HCT116 (cell line): Measurements from ENCODE around the gene DNMT3B. TPM values are rescaled to one million over a fixed set of nuclear protein-coding genes. Genes with fewer than 3 reads are reported as not detected.

Experiments
- ATAC-seq: fragments of 200-7000 bp; cut with Tn5 transposase; 2 replicates; pipeline ENCODE4 v1.9.1; 2020; ENCODE audit warnings: mild to moderate bottlenecking, moderate library complexity
- BruUV-seq: library from RNA; stranded (reverse); fragments of 400-500 nt; replicated peaks from 2 replicates; lab custom pipeline; 2021; lab: Mats Ljungman, UMichigan
- CTCF ChIA-PET: fragments of 300-600 bp; sonication (Branson Sonifier 250); formaldehyde crosslinking; loops from one replicate; lab custom pipeline; 2021; ENCODE audit warnings: antibody characterized with exemption; lab: Charles Lee
- POLR2A ChIA-PET: fragments of 300-600, 350-600 bp; sonication (Branson Sonifier 250); formaldehyde crosslinking; loops from one replicate; lab custom pipeline; 2021; ENCODE audit warnings: antibody characterized with exemption; lab: Charles Lee
- RAD21 ChIA-PET, 2 experiments: fragments of 300-600 bp; sonication (Branson Sonifier 250); formaldehyde crosslinking; loops; one replicate each; lab custom pipeline; 2023; ENCODE audit warnings: low total read pairs in 2 of 2; ENCODE audit not compliant: uncharacterized antibody in 2 of 2, unreplicated experiment in 2 of 2, low non-redundant PET in 1 of 2; lab: Charles Lee
- DNase-seq: peaks from one replicate; pipeline ENCODE4 v3.0.0-alpha.2; 2010; ENCODE audit warnings: low read depth, low spot score
- H2AFZ ChIP-seq: fragments of 200-600 bp; shearing (Covaris generic), sonication (generic); 2 replicates; pipeline ENCODE4 v1.6.1; 2017; ENCODE audit warnings: low read depth, mixed run types, mixed read lengths, antibody characterized with exemption, low read length; ENCODE audit not compliant: poor library complexity, severe bottlenecking
- H3K27ac ChIP-seq: 2 replicates; pipeline ENCODE4 v1.5.1; 2012; ENCODE audit warnings: low read depth, low read length
- H3K27me3 ChIP-seq: fragments of 200-600 bp; sonication (generic); 2 replicates; pipeline ENCODE4 v1.6.1; 2016; ENCODE audit warnings: mixed run types, low read length, mixed read lengths; ENCODE audit not compliant: insufficient read depth
- H3K36me3 ChIP-seq, 2 experiments: fragments of 200-500 bp in 1 of 2; fragments of 200-600 bp in 1 of 2; sonication (Bioruptor generic) in 1 of 2; sonication (generic) in 1 of 2; 2 replicates each; pipeline versions ENCODE4 v1.5.1 to v1.6.1; 2014 to 2016; ENCODE audit warnings: low read length in 2 of 2, inconsistent platforms in 1 of 2, mixed read lengths in 1 of 2, mixed run types in 1 of 2; ENCODE audit not compliant: insufficient read depth in 2 of 2, control insufficient read depth in 1 of 2
- H3K4me1 ChIP-seq, 2 experiments: fragments of 200-600 bp in 1 of 2; sonication (generic) in 1 of 2; 2 replicates each; pipeline versions ENCODE4 v1.5.1 to v1.6.1; 2012 to 2017; ENCODE audit warnings: low read length in 2 of 2, inconsistent platforms in 1 of 2, mild to moderate bottlenecking in 1 of 2, mixed read lengths in 1 of 2, mixed run types in 1 of 2, moderate library complexity in 1 of 2; ENCODE audit not compliant: insufficient read depth in 2 of 2, control insufficient read depth in 1 of 2
- H3K4me2 ChIP-seq: fragments of 200-600 bp; sonication (generic); 2 replicates; pipeline ENCODE4 v1.6.1; 2017; ENCODE audit warnings: mixed run types, low read length, mixed read lengths
- H3K4me3 ChIP-seq, 2 experiments: fragments of 200-600 bp in 1 of 2; sonication (generic) in 1 of 2; replicated peaks in 1 of 2; 2 replicates each; pipeline ENCODE4 v1.5.1; 2011 to 2016; ENCODE audit warnings: low read length in 2 of 2, control low read depth in 1 of 2, low read depth in 1 of 2, mild to moderate bottlenecking in 1 of 2, mixed read lengths in 1 of 2, mixed run types in 1 of 2
- H3K79me2 ChIP-seq: fragments of 200-600 bp; sonication (generic); 2 replicates; pipeline ENCODE4 v1.6.1; 2017; ENCODE audit warnings: mild to moderate bottlenecking, mixed run types, low read length, moderate library complexity, mixed read lengths; ENCODE audit not compliant: insufficient read depth
- H3K9ac ChIP-seq: fragments of 200-600 bp; sonication (generic); 2 replicates; pipeline ENCODE4 v1.6.1; 2016; ENCODE audit warnings: low read length, mixed read lengths
- H3K9me2 ChIP-seq: fragments of 200-600 bp; sonication (generic), shearing (Covaris generic); 2 replicates; pipeline ENCODE4 v1.6.1; 2017; ENCODE audit warnings: mixed run types, mild to moderate bottlenecking, moderate library complexity; ENCODE audit not compliant: insufficient read depth
- H3K9me3 ChIP-seq, 2 experiments: fragments of 200-500 bp in 1 of 2; fragments of 200-600 bp in 1 of 2; sonication (Bioruptor generic) in 1 of 2; sonication (generic) in 1 of 2; 2 replicates each; pipeline ENCODE4 v1.6.1; 2014 to 2017; ENCODE audit warnings: low read length in 2 of 2, mixed read lengths in 2 of 2, inconsistent platforms in 1 of 2, low read depth in 1 of 2, mild to moderate bottlenecking in 1 of 2, mixed run types in 1 of 2, moderate library complexity in 1 of 2; ENCODE audit not compliant: control insufficient read depth in 1 of 2, insufficient read depth in 1 of 2
- H4K20me1 ChIP-seq: fragments of 200-600 bp; sonication (generic), shearing (Covaris generic); 2 replicates; pipeline ENCODE4 v1.6.1; 2017; ENCODE audit warnings: mixed run types, mild to moderate bottlenecking, moderate library complexity; ENCODE audit not compliant: insufficient read depth
- CBX3 ChIP-seq: IDR thresholded peaks from 2 replicates; pipeline ENCODE4 v1.6.1; 2012; ENCODE audit warnings: low read depth
- CTCF ChIP-seq, 3 experiments: fragments of 200-600 bp in 1 of 3; sonication (generic) in 1 of 3; IDR thresholded peaks in 2 of 3; conservative IDR thresholded peaks in 1 of 3; 2 replicates each; pipeline ENCODE4 v1.5.1; 2012 to 2017; ENCODE audit warnings: low read depth in 2 of 3, low read length in 2 of 3, antibody characterized with exemption in 1 of 3, borderline replicate concordance in 1 of 3, control low read depth in 1 of 3, mild to moderate bottlenecking in 1 of 3, mixed read lengths in 1 of 3, mixed run types in 1 of 3, moderate library complexity in 1 of 3; ENCODE audit not compliant: insufficient read depth in 1 of 3
- EGR1 ChIP-seq: IDR thresholded peaks from 2 replicates; pipeline ENCODE4 v1.6.1; 2012; ENCODE audit warnings: low read depth
- ELF1 ChIP-seq: IDR thresholded peaks from 2 replicates; pipeline ENCODE4 v1.6.1; 2012; ENCODE audit warnings: low read depth, borderline replicate concordance
- EZH2 ChIP-seq: fragments of 200-600 bp; sonication (generic); IDR thresholded peaks from 2 replicates; pipeline ENCODE4 v1.6.1; 2017; ENCODE audit warnings: antibody characterized with exemption, mixed run types
- FOSL1 ChIP-seq: IDR thresholded peaks from 2 replicates; pipeline ENCODE4 v1.6.1; 2012; ENCODE audit warnings: low read depth
- POLR2A ChIP-seq: IDR thresholded peaks from 2 replicates; pipeline ENCODE4 v1.7.0; 2011; ENCODE audit warnings: borderline replicate concordance; ENCODE audit not compliant: insufficient read depth, insufficient read length; ENCODE audit errors: extremely low read depth
- RAD21 ChIP-seq: IDR thresholded peaks from 2 replicates; pipeline ENCODE4 v1.6.1; 2012; ENCODE audit warnings: low read depth, mild to moderate bottlenecking
- SP1 ChIP-seq: IDR thresholded peaks from 2 replicates; pipeline ENCODE4 v1.6.1; 2012; ENCODE audit warnings: low read depth
- SRF ChIP-seq: IDR thresholded peaks from 2 replicates; pipeline ENCODE4 v1.6.1; 2012; ENCODE audit warnings: low read depth
- TCF7L2 ChIP-seq: IDR thresholded peaks from 2 replicates; pipeline ENCODE4 v1.7.0; 2011; ENCODE audit warnings: borderline replicate concordance, inconsistent platforms; ENCODE audit not compliant: insufficient read depth, insufficient read length; ENCODE audit errors: extremely low read depth
- YY1 ChIP-seq: IDR thresholded peaks from 2 replicates; pipeline ENCODE4 v1.6.1; 2011; ENCODE audit warnings: low read length, low read depth, moderate library complexity, mild to moderate bottlenecking; ENCODE audit not compliant: insufficient replicate concordance; ENCODE audit errors: extremely low read depth
- ZFX ChIP-seq: fragments of 450-650 bp; IDR thresholded peaks from 2 replicates; pipeline ENCODE4 v1.6.1; 2017
- ZNF274 ChIP-seq: fragments of 200-500 bp; sonication (Bioruptor generic); IDR thresholded peaks from 2 replicates; pipeline ENCODE4 v1.6.1; 2014; ENCODE audit warnings: mild to moderate bottlenecking, low read depth, low read length, inconsistent platforms
- intact Hi-C: fragments of 100-400 bp; cut with micrococcal nuclease; formaldehyde crosslinking; loops from 2 replicates; pipeline ENCODE4 v1.10.0; 2022
- total RNA-seq: library from RNA; stranded (reverse); gene quantifications from one replicate; pipeline ENCODE4 v1.2.1, GENCODE V29; 2021; ENCODE audit not compliant: unreplicated experiment
- TF ChIP-seq, protein P1 (sequence below): IDR thresholded peaks from 2 replicates; pipeline ENCODE4 v1.6.1; 2012; ENCODE audit warnings: low read depth
- TF ChIP-seq, protein P2 (sequence below): IDR thresholded peaks from 2 replicates; pipeline ENCODE4 v1.6.1; 2012
- TF ChIP-seq, protein P3 (sequence below): IDR thresholded peaks from 2 replicates; pipeline ENCODE4 v1.6.1; 2011; ENCODE audit warnings: mild to moderate bottlenecking, low read length, moderate library complexity; ENCODE audit not compliant: insufficient replicate concordance; ENCODE audit errors: extremely low read depth
- TF ChIP-seq, protein P4 (sequence below): IDR thresholded peaks from 2 replicates; pipeline ENCODE4 v1.6.1; 2012

Gene DNMT3B
- total RNA-seq, 1 experiment from 2014 or later: 22.2 TPM

GRCh38 chr20:32842688-32843524 is 80.7 kb downstream of the DNMT3B start:
- H3K9me3 ChIP-seq: no peaks in the 10 kb centered on the region
- ChIA-PET POLR2A (no interaction called here), RAD21 (no interaction called here), CTCF (no interaction called here)
- H2AFZ ChIP-seq: no peak overlapping the region
- no peaks in the 10 kb centered on the region for H4K20me1 ChIP-seq
- no peak overlapping the region for H3K4me2 ChIP-seq
- no peak overlapping the region for H3K9ac ChIP-seq
- TF ChIP-seq, protein P1, sequence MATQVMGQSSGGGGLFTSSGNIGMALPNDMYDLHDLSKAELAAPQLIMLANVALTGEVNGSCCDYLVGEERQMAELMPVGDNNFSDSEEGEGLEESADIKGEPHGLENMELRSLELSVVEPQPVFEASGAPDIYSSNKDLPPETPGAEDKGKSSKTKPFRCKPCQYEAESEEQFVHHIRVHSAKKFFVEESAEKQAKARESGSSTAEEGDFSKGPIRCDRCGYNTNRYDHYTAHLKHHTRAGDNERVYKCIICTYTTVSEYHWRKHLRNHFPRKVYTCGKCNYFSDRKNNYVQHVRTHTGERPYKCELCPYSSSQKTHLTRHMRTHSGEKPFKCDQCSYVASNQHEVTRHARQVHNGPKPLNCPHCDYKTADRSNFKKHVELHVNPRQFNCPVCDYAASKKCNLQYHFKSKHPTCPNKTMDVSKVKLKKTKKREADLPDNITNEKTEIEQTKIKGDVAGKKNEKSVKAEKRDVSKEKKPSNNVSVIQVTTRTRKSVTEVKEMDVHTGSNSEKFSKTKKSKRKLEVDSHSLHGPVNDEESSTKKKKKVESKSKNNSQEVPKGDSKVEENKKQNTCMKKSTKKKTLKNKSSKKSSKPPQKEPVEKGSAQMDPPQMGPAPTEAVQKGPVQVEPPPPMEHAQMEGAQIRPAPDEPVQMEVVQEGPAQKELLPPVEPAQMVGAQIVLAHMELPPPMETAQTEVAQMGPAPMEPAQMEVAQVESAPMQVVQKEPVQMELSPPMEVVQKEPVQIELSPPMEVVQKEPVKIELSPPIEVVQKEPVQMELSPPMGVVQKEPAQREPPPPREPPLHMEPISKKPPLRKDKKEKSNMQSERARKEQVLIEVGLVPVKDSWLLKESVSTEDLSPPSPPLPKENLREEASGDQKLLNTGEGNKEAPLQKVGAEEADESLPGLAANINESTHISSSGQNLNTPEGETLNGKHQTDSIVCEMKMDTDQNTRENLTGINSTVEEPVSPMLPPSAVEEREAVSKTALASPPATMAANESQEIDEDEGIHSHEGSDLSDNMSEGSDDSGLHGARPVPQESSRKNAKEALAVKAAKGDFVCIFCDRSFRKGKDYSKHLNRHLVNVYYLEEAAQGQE: no peak
- no peak for TF ChIP-seq FOSL1
- TF ChIP-seq, protein P2, sequence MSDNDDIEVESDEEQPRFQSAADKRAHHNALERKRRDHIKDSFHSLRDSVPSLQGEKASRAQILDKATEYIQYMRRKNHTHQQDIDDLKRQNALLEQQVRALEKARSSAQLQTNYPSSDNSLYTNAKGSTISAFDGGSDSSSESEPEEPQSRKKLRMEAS: no peak
- no peak for TF ChIP-seq ZNF274
- TF ChIP-seq, protein P3, sequence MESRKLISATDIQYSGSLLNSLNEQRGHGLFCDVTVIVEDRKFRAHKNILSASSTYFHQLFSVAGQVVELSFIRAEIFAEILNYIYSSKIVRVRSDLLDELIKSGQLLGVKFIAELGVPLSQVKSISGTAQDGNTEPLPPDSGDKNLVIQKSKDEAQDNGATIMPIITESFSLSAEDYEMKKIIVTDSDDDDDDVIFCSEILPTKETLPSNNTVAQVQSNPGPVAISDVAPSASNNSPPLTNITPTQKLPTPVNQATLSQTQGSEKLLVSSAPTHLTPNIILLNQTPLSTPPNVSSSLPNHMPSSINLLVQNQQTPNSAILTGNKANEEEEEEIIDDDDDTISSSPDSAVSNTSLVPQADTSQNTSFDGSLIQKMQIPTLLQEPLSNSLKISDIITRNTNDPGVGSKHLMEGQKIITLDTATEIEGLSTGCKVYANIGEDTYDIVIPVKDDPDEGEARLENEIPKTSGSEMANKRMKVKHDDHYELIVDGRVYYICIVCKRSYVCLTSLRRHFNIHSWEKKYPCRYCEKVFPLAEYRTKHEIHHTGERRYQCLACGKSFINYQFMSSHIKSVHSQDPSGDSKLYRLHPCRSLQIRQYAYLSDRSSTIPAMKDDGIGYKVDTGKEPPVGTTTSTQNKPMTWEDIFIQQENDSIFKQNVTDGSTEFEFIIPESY: no peak
- no peak for TF ChIP-seq SRF
- TF ChIP-seq, protein P4, sequence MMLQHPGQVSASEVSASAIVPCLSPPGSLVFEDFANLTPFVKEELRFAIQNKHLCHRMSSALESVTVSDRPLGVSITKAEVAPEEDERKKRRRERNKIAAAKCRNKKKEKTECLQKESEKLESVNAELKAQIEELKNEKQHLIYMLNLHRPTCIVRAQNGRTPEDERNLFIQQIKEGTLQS: no peak
- TF ChIP-seq RAD21: no peak
- no peak for TF ChIP-seq SP1
- TF ChIP-seq ELF1: no peak
- no peak for TF ChIP-seq CTCF (IDR thresholded peaks at IDR 0.05 in 2 of 3, conservative IDR thresholded peaks at IDR 0.05 in 1 of 3; ENCODE audit: borderline replicate concordance in 1 of 3, insufficient read depth in 1 of 3, low read depth in 2 of 3, low read length in 2 of 3)
- TF ChIP-seq CBX3: no peak
- no peak for TF ChIP-seq YY1
- TF ChIP-seq ZFX: no peak
- no peak for TF ChIP-seq POLR2A
- TF ChIP-seq EZH2: no peak
- no peak for TF ChIP-seq TCF7L2
- no peak for TF ChIP-seq EGR1
- H3K9me2 ChIP-seq: no peaks in the 10 kb centered on the region
- H3K79me2 ChIP-seq: peaks cover 70% of the 10 kb centered on the region
- no peaks in the 10 kb centered on the region for H3K4me1 ChIP-seq
- H3K36me3 ChIP-seq: peaks cover 41 to 50% of the 10 kb centered on the region in 2 experiments
- H3K27me3 ChIP-seq: no peaks in the 10 kb centered on the region
- ATAC-seq: no peak
- no peak for DNase-seq
- intact Hi-C loops: no loop called here
- BruUV-seq: no TSS peak
- H3K4me3 ChIP-seq: no peak overlapping the region
- H3K27ac ChIP-seq: no peak overlapping the region
